GM23248 (cell line): ENCODE data around the gene KCNK18. TPM values are rescaled to one million over a fixed set of nuclear protein-coding genes. Genes with fewer than 3 reads are reported as not detected.
A peak's percentile ranks its signal among the peaks of the same experiment; 100 is the strongest.

Experiments
- DNase-seq: peaks from one replicate; pipeline ENCODE4 v3.0.0-alpha.2; 2015
- H2AFZ ChIP-seq: fragments of 200-600 bp; sonication (generic); 2 replicates; pipeline ENCODE4 v1.6.1; 2016; ENCODE audit warnings: antibody characterized with exemption
- H3F3A ChIP-seq: fragments of 200-600 bp; sonication (generic); 2 replicates; pipeline ENCODE4 v1.6.1; 2016; ENCODE audit warnings: mild to moderate bottlenecking, antibody characterized with exemption, mixed run types; ENCODE audit not compliant: insufficient read depth
- H3K27ac ChIP-seq: fragments of 200-600 bp; sonication (generic); 2 replicates; pipeline ENCODE4 v1.5.1; 2016; ENCODE audit warnings: mild to moderate bottlenecking
- H3K27me3 ChIP-seq: fragments of 200-600 bp; sonication (generic); replicated peaks from 2 replicates; pipeline ENCODE4 v1.6.1; 2016; ENCODE audit warnings: mild to moderate bottlenecking; ENCODE audit not compliant: insufficient read depth
- H3K36me3 ChIP-seq: fragments of 200-600 bp; sonication (generic); 2 replicates; pipeline ENCODE4 v1.6.1; 2016; ENCODE audit warnings: low read depth, mild to moderate bottlenecking
- H3K4me1 ChIP-seq: fragments of 200-600 bp; sonication (generic); 2 replicates; pipeline ENCODE4 v1.6.1; 2016; ENCODE audit warnings: mild to moderate bottlenecking; ENCODE audit not compliant: insufficient read depth
- H3K4me2 ChIP-seq: fragments of 200-600 bp; sonication (generic); one replicate; pipeline ENCODE4 v1.6.1; 2016; ENCODE audit warnings: mild to moderate bottlenecking; ENCODE audit not compliant: unreplicated experiment
- H3K4me3 ChIP-seq: fragments of 200-600 bp; sonication (generic); 2 replicates; pipeline ENCODE4 v1.5.1; 2016; ENCODE audit warnings: mild to moderate bottlenecking
- H3K79me2 ChIP-seq: fragments of 200-600 bp; sonication (generic); 2 replicates; pipeline ENCODE4 v1.6.1; 2016; ENCODE audit warnings: mild to moderate bottlenecking; ENCODE audit not compliant: insufficient read depth
- H3K9ac ChIP-seq: fragments of 200-600 bp; sonication (generic); 2 replicates; pipeline ENCODE4 v1.6.1; 2016; ENCODE audit warnings: mild to moderate bottlenecking
- H3K9me2 ChIP-seq: fragments of 200-600 bp; sonication (generic); 2 replicates; pipeline ENCODE4 v1.6.1; 2016; ENCODE audit warnings: mixed run types, mild to moderate bottlenecking, moderate library complexity; ENCODE audit not compliant: insufficient read depth
- H3K9me3 ChIP-seq: fragments of 200-600 bp; sonication (generic); one replicate; pipeline ENCODE4 v1.6.1; 2017; ENCODE audit warnings: low read depth
- H4K20me1 ChIP-seq: fragments of 200-600 bp; sonication (generic); 2 replicates; pipeline ENCODE4 v1.6.0; 2016; ENCODE audit not compliant: insufficient read depth
- EZH2 ChIP-seq: fragments of 200-600 bp; sonication (generic); IDR thresholded peaks from 2 replicates; pipeline ENCODE4 v1.6.1; 2018; ENCODE audit warnings: antibody characterized with exemption, mild to moderate bottlenecking; ENCODE audit not compliant: insufficient read depth, poor library complexity, severe bottlenecking
- EZH2phosphoT487 ChIP-seq: fragments of 200-600 bp; sonication (generic); IDR thresholded peaks from 2 replicates; pipeline ENCODE4 v1.6.1; 2018; ENCODE audit warnings: antibody characterized with exemption, moderate library complexity, mild to moderate bottlenecking, low read depth; ENCODE audit not compliant: insufficient read depth
- WGBS, 2 experiments: methylation state at CpG; one replicate each; pipeline ENCODE4 v1.1.6; 2015 to 2017; ENCODE audit warnings: low lambda C conversion rate in 2 of 2, low coverage in 1 of 2; ENCODE audit errors: missing lambda C conversion rate in 2 of 2; 5-methylcytosine and 5-hydroxymethylcytosine counted together
- in situ Hi-C: fragments of 300-500 bp; cut with MboI; formaldehyde crosslinking; loops from 2 replicates; pipeline ENCODE4 v1.15.0; 2020
- polyA plus RNA-seq: library from polyadenylated mRNA; unstranded; fragments of >200 nt; fragmentation: Nextera tagmentation; extraction: Ambion mirVana; gene quantifications from 2 replicates; pipeline ENCODE4 v1.2.1, GENCODE V29; 2016
- total RNA-seq: library from RNA; depleted of rRNA; stranded (reverse); fragments of >200 nt; shearing (Covaris generic); gene quantifications from 2 replicates; pipeline ENCODE4 v1.2.3, GENCODE V29; 2014

KCNK18 gene
- total and polyA plus RNA-seq, 2 experiments from 2014 or later = not detected

DNA sequence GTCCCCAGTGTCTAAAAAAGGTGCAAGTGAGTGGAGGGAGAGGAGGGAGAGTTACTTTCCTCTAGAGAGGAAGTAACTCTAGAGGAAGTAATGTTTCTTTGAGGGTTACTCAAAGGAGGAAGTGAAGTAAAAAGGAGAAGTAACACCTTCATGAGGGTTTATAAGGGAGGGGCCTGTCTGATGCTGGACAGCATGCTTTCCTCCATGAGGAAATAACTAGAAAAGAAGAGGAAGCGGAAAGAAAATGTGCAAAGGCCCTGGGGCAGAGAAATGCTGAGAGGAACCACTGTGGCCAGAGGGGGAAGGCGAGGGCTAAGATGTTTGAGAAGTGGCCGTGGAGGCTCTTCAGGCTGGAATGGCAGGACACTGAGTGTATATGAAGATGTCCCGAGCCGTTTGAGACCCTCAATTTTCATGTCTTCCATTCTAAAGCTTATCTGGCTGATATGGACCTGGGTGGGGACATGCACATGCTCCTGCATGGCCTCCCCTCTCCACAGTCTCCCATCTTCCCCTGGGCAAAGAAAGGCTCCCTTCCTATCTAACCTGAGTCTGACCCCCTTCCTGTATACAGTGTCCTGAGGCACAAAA lies 40.2 kb downstream of the KCNK18 start:
- Histone ChIP-seq H3K9me3 (no peaks in the 10 kb centered on the region), H3K4me3 (no peak overlapping the region), H4K20me1 (no peaks in the 10 kb centered on the region), H3K27me3 (peaks cover 57% of the 10 kb centered on the region), H2AFZ (no peak overlapping the region), H3K4me2 (no peak overlapping the region), H3K79me2 (no peaks in the 10 kb centered on the region), H3K4me1 (no peaks in the 10 kb centered on the region), H3K9ac (no peak overlapping the region), H3F3A (no peaks in the 10 kb centered on the region), H3K9me2 (no peaks in the 10 kb centered on the region), H3K27ac (no peak overlapping the region), H3K36me3 (no peaks in the 10 kb centered on the region)
- no peak for TF ChIP-seq EZH2
- TF ChIP-seq EZH2phosphoT487 = no peak
- 49 to 62% methylated on average over 5 of the region's 5 CpGs for WGBS, 2 experiments
- DNase-seq = no peak
- in situ Hi-C loops = no loop called here

DNA sequence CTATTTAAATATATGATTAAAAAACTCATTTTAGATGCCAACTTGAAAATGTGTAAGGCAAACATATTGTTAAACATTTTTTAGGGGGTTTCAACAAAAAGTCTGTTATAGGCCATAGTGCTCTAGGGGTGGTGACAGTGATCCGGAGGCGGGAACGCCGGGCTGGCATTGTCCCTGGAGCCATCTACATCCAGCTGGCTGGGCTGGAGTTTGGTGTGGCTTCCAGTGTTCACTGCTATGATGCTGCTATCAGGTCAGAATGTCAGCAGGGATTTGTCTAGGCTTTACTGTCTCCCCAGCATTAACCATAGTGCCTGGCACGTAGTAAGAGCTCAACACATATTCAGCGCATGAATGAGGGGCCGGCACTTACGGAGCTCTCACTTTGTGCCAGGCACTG lies 41.8 kb downstream of the KCNK18 start:
- H3F3A ChIP-seq = no peaks in the 10 kb centered on the region
- no peak overlapping the region for H3K27ac ChIP-seq
- 66 to 77% methylated on average over 8 of the region's 8 CpGs for WGBS, 2 experiments
- no peaks in the 10 kb centered on the region for H3K9me2 ChIP-seq
- H3K36me3 ChIP-seq = no peaks in the 10 kb centered on the region
- no peak for DNase-seq
- H3K9ac ChIP-seq = no peak overlapping the region
- H3K79me2 ChIP-seq = no peaks in the 10 kb centered on the region
- H3K27me3 ChIP-seq = peaks cover 59% of the 10 kb centered on the region
- no peaks in the 10 kb centered on the region for H3K4me1 ChIP-seq
- no peak overlapping the region for H2AFZ ChIP-seq
- in situ Hi-C loops = no loop called here
- no peaks in the 10 kb centered on the region for H4K20me1 ChIP-seq
- no peak overlapping the region for H3K4me3 ChIP-seq
- no peaks in the 10 kb centered on the region for H3K9me3 ChIP-seq
- TF ChIP-seq EZH2phosphoT487 (no peak), EZH2 (no peak)
- no peak overlapping the region for H3K4me2 ChIP-seq

DNA sequence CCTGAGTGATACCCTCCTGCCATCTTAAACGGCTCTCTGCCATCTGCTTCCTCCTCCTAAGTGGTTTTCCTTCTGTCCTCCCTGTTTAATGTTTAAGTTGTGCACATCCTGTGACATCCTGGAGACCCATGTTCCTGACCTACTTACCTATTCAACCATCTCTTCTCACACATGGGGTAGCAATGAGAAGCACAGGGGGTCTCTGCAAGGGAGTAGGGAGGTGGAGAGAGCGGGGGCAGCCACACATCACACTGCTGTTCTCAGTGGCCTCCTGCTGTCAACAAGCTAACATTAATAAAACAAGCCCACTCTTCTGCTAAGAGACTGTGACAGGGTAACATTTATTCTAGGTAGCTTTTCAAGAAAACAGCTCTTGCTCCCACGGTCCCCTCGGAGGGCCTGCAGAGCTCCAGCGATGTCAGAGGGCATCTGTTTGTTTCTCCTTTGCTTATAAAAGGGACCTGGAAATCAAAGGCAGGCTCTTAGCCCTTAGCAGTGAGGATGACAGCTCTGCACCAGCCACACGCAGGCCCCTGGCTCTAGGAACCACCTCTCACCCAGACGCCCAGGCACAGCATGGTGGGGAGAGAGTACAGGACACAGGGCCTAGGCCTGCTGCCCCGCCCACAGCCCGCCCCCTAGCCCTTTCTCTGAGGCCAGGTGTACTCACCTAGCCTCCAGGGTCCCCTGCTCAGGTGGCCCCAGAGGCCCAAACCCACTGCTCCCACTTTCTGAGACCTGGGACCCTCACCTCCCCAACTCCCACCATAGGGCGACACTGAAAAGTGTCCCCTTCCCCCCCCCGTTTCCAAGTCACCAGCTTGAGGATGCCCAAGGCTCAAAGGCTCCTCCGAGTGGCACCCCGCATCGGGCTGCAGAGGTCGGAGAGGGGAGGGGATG lies 42.7 kb downstream of the KCNK18 start:
- DNase-seq = no peak
- in situ Hi-C loops = no loop called here
- TF ChIP-seq EZH2phosphoT487 (no peak), EZH2 (no peak)

DNA sequence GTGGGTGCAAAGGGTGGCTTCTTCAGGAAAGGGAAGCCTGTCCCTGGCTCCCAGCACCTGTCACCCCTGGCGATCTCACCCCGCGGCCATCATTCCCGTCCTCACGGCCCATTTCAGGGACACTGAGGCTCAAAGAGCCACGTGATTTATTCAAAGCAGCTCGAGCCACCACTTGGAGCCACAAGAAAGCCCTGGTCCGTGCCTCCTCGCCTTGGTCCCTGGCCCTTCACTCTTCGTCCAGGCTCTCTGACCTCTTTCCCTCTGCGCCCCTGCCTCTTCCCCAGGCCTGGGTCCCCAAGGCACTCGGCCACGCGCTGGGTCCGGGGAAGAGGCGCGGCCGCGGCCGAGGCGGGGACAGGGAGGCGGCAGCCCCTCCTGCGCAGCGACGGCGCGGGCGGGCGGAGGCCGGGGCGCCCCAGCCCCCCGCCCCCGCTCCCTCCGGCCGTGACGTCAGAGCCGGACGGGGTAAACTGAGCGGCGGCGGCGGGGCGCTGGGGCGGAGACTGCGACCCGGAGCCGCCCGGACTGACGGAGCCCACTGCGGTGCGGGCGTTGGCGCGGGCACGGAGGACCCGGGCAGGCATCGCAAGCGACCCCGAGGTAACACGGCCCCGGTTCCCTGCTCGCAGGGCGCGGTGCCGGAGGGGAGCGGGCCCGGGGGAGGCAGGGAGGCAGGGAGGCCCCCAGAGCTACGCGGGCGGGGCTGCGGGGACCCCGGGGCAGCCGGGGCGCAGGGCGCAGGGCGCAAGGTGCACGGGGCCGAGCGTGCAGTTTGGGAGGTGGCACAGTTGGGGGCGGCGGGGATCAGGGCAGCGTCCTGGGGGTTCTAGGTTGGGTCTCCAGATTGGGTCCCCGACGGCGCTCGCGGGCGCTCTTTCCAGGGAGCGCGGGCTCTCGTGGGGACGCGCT lies 43.6 kb downstream of the KCNK18 start, which contains the start of gene SLC18A2:
SLC18A2 (plus strand) TSS at position 494 of the 909 bp plus-strand sequence. CDS start 580 bp downstream, outside the sequence.
- peak within 1 kb of the TSS; percentile 35; the same call in 1 of the 2 replicates for H2AFZ ChIP-seq

More for the DNA sequence above, 42.7 kb downstream of the KCNK18 start:
- Histone ChIP-seq H3K4me2 (no peak overlapping the region), H4K20me1 (no peaks in the 10 kb centered on the region), H3K79me2 (no peaks in the 10 kb centered on the region), H3K27me3 (peaks cover 55% of the 10 kb centered on the region), H2AFZ (no peak overlapping the region), H3K36me3 (no peaks in the 10 kb centered on the region), H3K4me3 (no peak overlapping the region), H3K4me1 (no peaks in the 10 kb centered on the region), H3K9me3 (no peaks in the 10 kb centered on the region), H3K9ac (no peak overlapping the region), H3K9me2 (no peaks in the 10 kb centered on the region), H3K27ac (no peak overlapping the region), H3F3A (no peaks in the 10 kb centered on the region)
- WGBS, 2 experiments = 84% methylated on average over 11 to 15 of the region's 15 CpGs

More for the DNA sequence above, 43.6 kb downstream of the KCNK18 start, which contains the start of gene SLC18A2:
- no peak within 1 kb of the TSS for H3K27ac ChIP-seq
- H3K9me3 ChIP-seq = no peaks in the 10 kb centered on the region
- peak within 1 kb of the TSS; percentile 53 for H3K4me3 ChIP-seq
- 10 to 40% methylated on average over 17 to 83 of the region's 93 CpGs for whole genome bisulfite sequencing, 2 experiments
- no peak for DNase-seq
- H3K4me2 ChIP-seq = peak within 1 kb of the TSS; percentile 73
- TF ChIP-seq EZH2phosphoT487 (no peak), EZH2 (no peak)
- no peaks in the 10 kb centered on the region for H3F3A ChIP-seq
- H3K27me3 ChIP-seq = peaks cover 48% of the 10 kb centered on the region
- H3K4me1 ChIP-seq = no peaks in the 10 kb centered on the region
- no peaks in the 10 kb centered on the region for H4K20me1 ChIP-seq
- in situ Hi-C loops = no loop called here
- no peak within 1 kb of the TSS for H3K9ac ChIP-seq
- H3K9me2 ChIP-seq = no peaks in the 10 kb centered on the region
- H3K79me2 ChIP-seq = no peaks in the 10 kb centered on the region
- H3K36me3 ChIP-seq = no peaks in the 10 kb centered on the region
